ENCODE results near the gene LZTR1.
"Not testable (repeated sequence)": the region's sequence is repeated elsewhere in the genome, so short reads cannot be mapped to it uniquely, and the experiment has no call there.

The LZTR1 gene

DNA sequence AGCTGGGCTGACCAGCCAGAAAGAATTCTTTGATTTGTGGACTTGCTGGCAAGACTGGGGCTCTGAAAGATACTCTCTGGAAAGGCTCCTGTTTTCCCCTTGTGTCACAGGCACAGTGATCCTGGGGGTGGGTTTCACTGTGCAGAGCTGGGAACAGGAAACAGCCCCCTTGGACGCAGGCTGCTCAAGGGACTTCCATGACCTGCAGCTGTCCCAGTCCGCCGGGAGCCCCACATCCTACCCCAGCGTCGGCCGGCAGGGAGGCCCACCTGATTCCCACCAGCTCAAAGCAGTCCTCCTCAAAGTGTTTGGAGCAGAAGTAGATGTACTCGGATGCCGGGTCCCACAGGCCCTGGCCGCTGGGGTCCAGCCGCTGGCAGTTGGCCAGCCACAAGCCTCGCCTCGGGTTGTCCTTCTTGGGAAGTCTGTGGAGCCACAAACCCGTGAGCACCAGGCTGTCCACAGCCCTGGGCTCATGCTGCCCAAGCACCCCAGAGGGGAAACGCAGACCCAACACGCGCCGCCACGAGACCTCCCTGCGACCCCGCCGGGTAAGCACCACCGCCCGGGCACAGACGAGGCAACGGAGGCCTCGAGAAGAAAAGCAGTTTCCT, 19.0 kb downstream of the LZTR1 start:
- Histone ChIP-seq H3K9me3 (ENCODE audit: control insufficient read depth, insufficient read depth, low read length) (no peaks in the 10 kb centered on the region), H3K9ac (ENCODE audit: low read depth, low read length) (peak overlapping the region; percentile 77; the same call in 1 of the 2 replicates), H3K4me1 (ENCODE audit: control insufficient read depth, insufficient read depth, low read length) (peaks cover 5% of the 10 kb centered on the region; the same call in 1 of the 2 replicates), H3K27me3 (ENCODE audit: control insufficient read depth, insufficient read depth, low read length) (no peaks in the 10 kb centered on the region), H3K36me3 (ENCODE audit: control insufficient read depth, insufficient read depth, low read length) (peaks cover 18% of the 10 kb centered on the region), H3K4me3 (ENCODE audit: low read depth, low read length) (peak overlapping the region; percentile 96), H3K27ac (ENCODE audit: low read depth, low read length) (peak overlapping the region; percentile 94)

DNA sequence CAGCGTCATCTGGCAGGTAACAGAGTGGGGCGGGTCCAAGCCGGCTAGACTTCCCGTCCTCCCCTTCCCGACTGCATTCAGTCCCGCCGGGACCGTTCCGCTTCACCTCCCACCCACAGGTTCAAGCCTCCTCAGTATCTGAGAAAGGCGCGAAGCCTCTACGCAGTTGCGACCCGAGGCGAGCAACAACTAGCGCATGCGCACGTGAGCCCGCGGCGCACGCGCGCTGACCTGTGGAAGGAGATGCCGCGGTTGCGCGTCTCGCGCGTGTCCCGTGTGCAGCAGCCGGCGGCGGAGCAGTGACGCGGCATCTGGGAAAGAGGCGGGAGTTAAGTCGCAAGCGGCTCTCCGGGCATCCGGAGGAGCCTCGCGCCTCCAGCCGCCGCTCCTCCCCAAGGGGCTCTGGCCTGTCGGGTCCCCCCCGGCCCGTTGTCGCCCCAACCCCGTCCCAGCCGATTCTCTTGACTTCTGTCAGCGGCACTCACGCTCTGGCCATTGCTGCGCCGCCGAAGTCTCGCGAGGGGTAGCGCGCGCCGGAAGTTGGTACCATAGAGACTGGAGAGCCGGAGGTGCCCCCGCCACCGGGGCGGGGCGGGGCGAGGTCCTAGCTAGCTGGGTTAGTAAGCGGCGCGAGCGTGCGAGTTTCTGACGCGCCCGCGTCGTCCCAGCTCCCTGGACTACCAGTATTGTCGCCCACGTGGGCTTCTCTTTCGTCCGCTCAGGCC, 19.7 kb downstream of the LZTR1 start, which contains the start of gene THAP7:
Gene THAP7, minus strand, starts transcription at position 518 of the 725 bp plus-strand sequence. Its CDS starts 207 bp downstream, at position 311.
- Histone ChIP-seq H3K4me3 (ENCODE audit: low read depth, low read length) (peak within 1 kb of the TSS; percentile 96), H3K4me1 (ENCODE audit: control insufficient read depth, insufficient read depth, low read length) (peaks cover 5% of the 10 kb centered on the region; the same call in 1 of the 2 replicates), H3K36me3 (ENCODE audit: control insufficient read depth, insufficient read depth, low read length) (peaks cover 18% of the 10 kb centered on the region), H3K9ac (ENCODE audit: low read depth, low read length) (peak within 1 kb of the TSS; percentile 77), H3K27me3 (ENCODE audit: control insufficient read depth, insufficient read depth, low read length) (no peaks in the 10 kb centered on the region), H3K9me3 (ENCODE audit: control insufficient read depth, insufficient read depth, low read length) (no peaks in the 10 kb centered on the region), H3K27ac (ENCODE audit: low read depth, low read length) (peak within 1 kb of the TSS; percentile 94)

DNA sequence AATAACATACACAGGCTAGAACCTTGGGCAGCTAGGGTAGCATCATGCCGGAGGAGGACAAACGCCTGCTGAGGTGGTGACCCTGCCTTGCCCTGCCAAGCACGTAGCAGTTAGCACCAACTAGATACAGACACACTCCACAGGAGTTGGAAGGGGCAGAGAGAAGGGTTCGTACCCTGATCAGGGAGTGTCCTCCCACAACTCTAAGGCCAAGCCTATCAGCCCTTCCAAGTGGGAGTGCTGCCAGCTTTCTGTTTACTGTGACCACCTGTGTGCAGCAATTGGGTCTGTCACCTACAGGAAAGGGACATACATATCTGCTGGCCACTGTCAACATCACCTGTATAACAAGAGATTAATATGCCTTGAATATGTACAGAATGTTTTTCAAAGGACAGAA, 21.7 kb downstream of the LZTR1 start:
- H3K27ac ChIP-seq (ENCODE audit: low read depth, low read length), result no peak overlapping the region
- H3K9me3 ChIP-seq (ENCODE audit: control insufficient read depth, insufficient read depth, low read length), result no peaks in the 10 kb centered on the region
- no peak overlapping the region for H3K9ac ChIP-seq (ENCODE audit: low read depth, low read length)
- H3K4me1 ChIP-seq (ENCODE audit: control insufficient read depth, insufficient read depth, low read length), result peaks cover 5% of the 10 kb centered on the region; the same call in 1 of the 2 replicates
- no peaks in the 10 kb centered on the region for H3K27me3 ChIP-seq (ENCODE audit: control insufficient read depth, insufficient read depth, low read length)
- peaks cover 18% of the 10 kb centered on the region for H3K36me3 ChIP-seq (ENCODE audit: control insufficient read depth, insufficient read depth, low read length)
- H3K4me3 ChIP-seq (ENCODE audit: low read depth, low read length), result no peak overlapping the region

DNA sequence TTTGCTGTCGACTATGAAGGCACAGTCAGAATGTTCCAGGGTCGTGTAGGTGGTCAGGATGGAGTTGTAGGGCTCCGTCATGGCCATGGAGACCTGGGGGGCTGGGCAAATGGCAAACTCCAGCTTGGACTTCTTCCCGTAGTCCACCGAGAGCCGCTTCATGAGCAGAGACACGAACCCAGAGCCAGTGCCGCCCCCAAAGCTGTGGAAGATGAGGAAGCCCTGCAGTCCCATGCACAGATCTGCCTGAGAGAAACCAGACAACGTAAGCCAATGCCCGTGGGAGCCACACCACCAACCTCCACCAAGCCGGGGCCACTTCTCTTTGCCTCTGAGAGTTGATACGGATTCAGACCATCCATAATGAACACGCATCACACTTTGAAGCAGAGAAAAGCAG, 27.1 kb downstream of the LZTR1 start:
- H3K27me3 ChIP-seq (ENCODE audit: control insufficient read depth, insufficient read depth, low read length); H3K27ac ChIP-seq (ENCODE audit: low read depth, low read length); H3K9ac ChIP-seq (ENCODE audit: low read depth, low read length); H3K4me3 ChIP-seq (ENCODE audit: low read depth, low read length); H3K9me3 ChIP-seq (ENCODE audit: control insufficient read depth, insufficient read depth, low read length); H3K36me3 ChIP-seq (ENCODE audit: control insufficient read depth, insufficient read depth, low read length): not testable (repeated sequence)
- H3K4me1 ChIP-seq (ENCODE audit: control insufficient read depth, insufficient read depth, low read length), result peaks cover 12% of the 10 kb centered on the region; the same call in 1 of the 2 replicates

DNA sequence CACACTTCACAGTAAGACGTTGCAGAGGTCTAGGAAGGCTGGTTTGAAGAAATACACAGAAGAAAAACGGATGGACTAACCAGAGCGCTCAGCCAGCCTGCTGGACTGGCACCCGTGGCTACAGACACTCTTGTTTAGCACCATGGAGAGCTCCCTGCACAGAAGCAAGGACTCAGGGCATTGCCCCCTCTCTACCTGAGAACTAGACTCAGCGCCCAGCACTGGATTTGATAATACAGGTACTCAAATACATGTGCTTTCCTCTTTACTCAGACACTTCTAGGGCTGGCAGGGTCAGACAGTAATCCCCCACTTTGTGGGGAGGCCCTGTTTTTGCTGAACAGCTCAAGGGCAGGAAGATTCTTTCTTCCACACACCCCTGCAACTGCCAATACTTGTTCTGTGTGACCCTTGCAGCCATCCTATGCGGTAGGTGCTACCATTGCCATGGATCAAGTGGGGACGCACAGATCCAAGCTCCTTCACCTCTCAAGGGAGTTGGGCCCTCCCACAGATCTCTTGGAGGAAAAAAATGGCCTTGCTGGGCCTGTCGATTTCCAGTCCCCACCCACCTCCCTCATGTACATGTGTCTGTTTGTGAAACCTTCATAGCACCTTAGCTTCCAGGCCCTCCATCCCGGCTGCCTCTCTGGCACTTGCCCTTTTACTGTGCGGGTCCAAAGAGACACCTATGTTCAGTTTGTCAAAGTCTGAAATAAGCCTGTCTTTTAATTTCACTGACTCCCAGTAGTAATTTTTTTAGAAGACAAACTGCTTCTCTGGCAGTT, 27.7 kb downstream of the LZTR1 start:
- Histone ChIP-seq H3K4me3 (ENCODE audit: low read depth, low read length) (no peak overlapping the region), H3K36me3 (ENCODE audit: control insufficient read depth, insufficient read depth, low read length) (no peaks in the 10 kb centered on the region), H3K9me3 (ENCODE audit: control insufficient read depth, insufficient read depth, low read length) (no peaks in the 10 kb centered on the region), H3K9ac (ENCODE audit: low read depth, low read length) (no peak overlapping the region), H3K27ac (ENCODE audit: low read depth, low read length) (peak overlapping the region; percentile 22), H3K4me1 (ENCODE audit: control insufficient read depth, insufficient read depth, low read length) (peaks cover 17% of the 10 kb centered on the region), H3K27me3 (ENCODE audit: control insufficient read depth, insufficient read depth, low read length) (peaks cover 11% of the 10 kb centered on the region)

DNA sequence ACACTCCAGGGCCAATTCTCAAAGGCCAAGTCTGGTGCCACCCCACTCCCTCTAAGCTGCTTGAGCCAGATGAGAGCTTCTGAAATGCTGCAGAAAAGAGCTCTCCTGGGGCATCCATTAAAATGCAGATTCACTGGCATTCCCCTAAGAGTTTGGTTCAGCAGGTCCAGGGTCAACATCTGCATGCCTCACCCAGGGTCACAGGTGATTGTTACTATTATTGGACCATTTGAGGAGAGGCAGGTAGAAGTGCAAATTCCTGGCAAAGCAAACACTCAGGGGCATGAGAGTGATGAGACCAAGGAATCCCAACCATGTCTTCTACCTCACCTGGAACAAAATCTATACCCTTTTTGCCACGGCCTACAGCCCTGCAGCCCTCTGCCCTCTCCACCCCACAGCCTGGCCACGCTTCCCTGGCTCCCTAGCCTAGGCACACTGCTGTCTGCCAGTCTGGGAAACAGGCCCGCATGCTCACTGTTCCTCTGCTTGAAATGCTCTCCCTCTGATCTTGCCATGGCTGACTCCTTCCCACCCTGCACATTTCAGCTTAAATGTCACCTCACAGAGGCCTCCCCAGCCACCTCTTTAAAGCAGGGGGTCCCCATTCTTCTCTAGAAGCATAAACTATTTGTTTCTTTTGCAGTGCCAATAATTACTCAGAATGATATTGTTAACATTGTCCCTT, 28.5 kb downstream of the LZTR1 start:
- Histone ChIP-seq H3K36me3 (ENCODE audit: control insufficient read depth, insufficient read depth, low read length) (no peaks in the 10 kb centered on the region), H3K4me1 (ENCODE audit: control insufficient read depth, insufficient read depth, low read length) (peaks cover 21% of the 10 kb centered on the region), H3K9me3 (ENCODE audit: control insufficient read depth, insufficient read depth, low read length) (no peaks in the 10 kb centered on the region), H3K27me3 (ENCODE audit: control insufficient read depth, insufficient read depth, low read length) (peaks cover 12% of the 10 kb centered on the region), H3K27ac (ENCODE audit: low read depth, low read length) (no peak overlapping the region), H3K4me3 (ENCODE audit: low read depth, low read length) (no peak overlapping the region), H3K9ac (ENCODE audit: low read depth, low read length) (no peak overlapping the region)

DNA sequence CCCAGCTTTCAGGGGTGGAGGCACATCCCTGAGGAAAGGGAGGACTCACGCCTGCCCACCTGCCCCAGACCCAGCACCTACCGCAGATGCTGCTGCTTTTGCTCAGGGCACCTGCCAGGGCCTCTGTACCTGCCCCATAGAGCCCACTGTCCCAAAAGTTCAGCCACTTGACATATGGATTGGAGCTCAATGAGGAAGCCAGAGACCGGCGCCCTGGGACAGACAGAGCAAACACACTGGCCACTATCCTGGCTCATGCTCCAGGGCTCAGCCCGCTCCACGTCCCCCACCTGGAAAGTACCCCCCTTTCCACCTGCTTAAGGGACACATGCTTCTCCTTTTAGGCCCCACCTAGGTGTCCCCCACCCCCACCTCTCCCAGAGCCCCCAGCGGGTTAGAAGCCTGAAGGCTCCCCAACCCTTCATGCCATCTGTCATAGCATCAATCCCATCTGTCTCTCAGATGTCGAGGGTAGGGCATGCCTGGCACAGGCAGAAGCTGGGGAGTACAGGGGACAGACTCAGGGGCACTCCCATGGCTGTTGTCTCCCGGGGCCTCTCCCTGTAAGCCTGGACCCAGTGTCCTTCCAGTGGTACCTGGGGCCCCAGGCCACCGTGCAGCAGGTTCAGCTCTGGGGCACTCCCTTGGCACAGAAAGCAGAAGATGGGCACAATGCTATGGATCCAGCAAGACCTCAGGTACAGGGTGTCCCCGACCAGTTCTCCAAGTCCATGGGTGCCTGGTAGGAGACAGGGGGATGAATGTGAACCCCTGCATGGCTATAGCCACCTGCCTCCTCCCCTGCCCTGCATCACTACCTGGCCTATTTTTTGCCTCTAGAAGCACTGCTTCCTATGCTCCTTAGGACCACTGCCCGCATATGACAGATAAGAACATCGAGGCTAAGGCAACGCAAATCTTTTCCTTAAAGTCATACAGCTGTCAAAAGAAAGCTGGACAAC, 30.6 kb downstream of the LZTR1 start:
- peaks cover 21% of the 10 kb centered on the region for H3K4me1 ChIP-seq (ENCODE audit: control insufficient read depth, insufficient read depth, low read length)
- no peaks in the 10 kb centered on the region for H3K9me3 ChIP-seq (ENCODE audit: control insufficient read depth, insufficient read depth, low read length)
- no peak overlapping the region for H3K27ac ChIP-seq (ENCODE audit: low read depth, low read length)
- no peak overlapping the region for H3K4me3 ChIP-seq (ENCODE audit: low read depth, low read length)
- no peak overlapping the region for H3K9ac ChIP-seq (ENCODE audit: low read depth, low read length)
- peaks cover 12% of the 10 kb centered on the region for H3K27me3 ChIP-seq (ENCODE audit: control insufficient read depth, insufficient read depth, low read length)
- H3K36me3 ChIP-seq (ENCODE audit: control insufficient read depth, insufficient read depth, low read length), result no peaks in the 10 kb centered on the region

DNA sequence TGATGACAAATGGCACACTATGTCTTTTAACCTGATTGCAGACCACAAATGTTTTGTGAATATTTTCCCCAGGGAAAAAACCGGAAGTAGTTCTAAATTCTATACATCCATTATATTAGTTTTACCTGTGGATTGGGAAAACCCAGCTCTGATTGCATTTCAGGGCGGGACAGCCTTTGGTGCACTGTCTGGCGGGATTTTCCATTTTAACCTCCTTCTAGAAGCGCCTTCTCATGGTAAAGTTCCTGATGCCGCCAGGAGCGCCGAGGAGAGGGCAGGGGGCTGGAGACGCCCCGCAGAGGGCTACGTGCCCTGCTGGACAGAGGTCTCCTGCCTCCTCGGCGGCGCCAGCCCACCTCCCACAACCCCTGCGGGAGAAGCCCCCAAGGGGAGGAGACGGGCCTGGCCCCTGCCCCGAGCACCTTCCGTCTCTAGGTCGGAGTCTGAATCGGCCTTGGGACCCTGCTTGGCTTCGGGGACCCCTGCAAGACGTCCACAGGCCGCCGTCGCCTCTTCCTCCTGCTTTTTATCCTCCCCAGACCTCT, 31.6 kb downstream of the LZTR1 start:
- Histone ChIP-seq H3K9ac (ENCODE audit: low read depth, low read length) (0 out of 2 replicates have a peak overlapping the region, but pooled peaks have one; percentile 10), H3K36me3 (ENCODE audit: control insufficient read depth, insufficient read depth, low read length) (no peaks in the 10 kb centered on the region), H3K27me3 (ENCODE audit: control insufficient read depth, insufficient read depth, low read length) (peaks cover 12% of the 10 kb centered on the region), H3K9me3 (ENCODE audit: control insufficient read depth, insufficient read depth, low read length) (no peaks in the 10 kb centered on the region), H3K4me3 (ENCODE audit: low read depth, low read length) (peak overlapping the region; percentile 84), H3K27ac (ENCODE audit: low read depth, low read length) (peak overlapping the region; percentile 72), H3K4me1 (ENCODE audit: control insufficient read depth, insufficient read depth, low read length) (peaks cover 21% of the 10 kb centered on the region)

DNA sequence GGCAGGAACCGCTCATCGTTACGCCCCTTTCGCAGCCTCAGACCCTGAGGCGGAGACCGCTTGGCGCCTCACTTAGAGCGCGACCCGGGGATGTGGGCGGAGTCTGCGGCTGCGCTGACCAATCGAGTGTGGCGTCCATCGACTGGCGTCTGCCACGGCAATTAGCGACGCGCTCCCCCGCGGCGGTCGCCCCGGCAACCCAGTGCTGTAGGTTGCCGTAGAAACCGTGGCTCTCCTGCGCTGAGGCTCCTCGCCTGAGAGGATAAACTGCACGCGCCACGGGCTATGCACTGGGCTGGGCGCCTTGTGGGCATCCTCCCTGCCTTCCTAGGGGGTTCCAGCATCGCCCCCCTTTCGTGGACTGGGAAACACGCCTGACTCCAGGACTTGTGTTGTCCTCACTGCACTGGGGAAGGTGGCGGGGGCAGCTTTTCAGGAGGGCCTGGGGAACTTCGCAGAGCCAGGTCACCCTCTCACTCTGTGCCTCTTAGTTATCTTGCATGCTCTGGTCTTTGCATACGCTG, 32.2 kb downstream of the LZTR1 start:
- Histone ChIP-seq H3K9ac (ENCODE audit: low read depth, low read length) (0 out of 2 replicates have a peak overlapping the region, but pooled peaks have one; percentile 10), H3K9me3 (ENCODE audit: control insufficient read depth, insufficient read depth, low read length) (no peaks in the 10 kb centered on the region), H3K4me3 (ENCODE audit: low read depth, low read length) (peak overlapping the region; percentile 84), H3K27me3 (ENCODE audit: control insufficient read depth, insufficient read depth, low read length) (peaks cover 12% of the 10 kb centered on the region), H3K36me3 (ENCODE audit: control insufficient read depth, insufficient read depth, low read length) (no peaks in the 10 kb centered on the region), H3K27ac (ENCODE audit: low read depth, low read length) (peak overlapping the region; percentile 76), H3K4me1 (ENCODE audit: control insufficient read depth, insufficient read depth, low read length) (peaks cover 21% of the 10 kb centered on the region)
